Loucy (cell line): ENCODE results near the gene DNM3.
A peak's percentile ranks its signal among the peaks of the same experiment; 100 is the strongest.

Experiments
- H2AFZ ChIP-seq: fragments of 200-600 bp; sonication (generic); 2 replicates; pipeline ENCODE4 v1.6.0; 2016; ENCODE audit warnings: antibody characterized with exemption, mild to moderate bottlenecking, low read length, moderate library complexity
- H3F3A ChIP-seq: fragments of 200-600 bp; 2 replicates; pipeline ENCODE4 v1.6.0; 2016; ENCODE audit warnings: antibody characterized with exemption, low read depth, mild to moderate bottlenecking
- H3K27me3 ChIP-seq: fragments of 200-600 bp; sonication (generic); 2 replicates; pipeline ENCODE4 v1.6.1; 2014; ENCODE audit warnings: low read length, mild to moderate bottlenecking; ENCODE audit not compliant: insufficient read depth, poor library complexity, severe bottlenecking
- H3K36me3 ChIP-seq: fragments of 200-600 bp; sonication (generic); 2 replicates; pipeline ENCODE4 v1.6.1; 2016; ENCODE audit warnings: low read length; ENCODE audit not compliant: insufficient read depth
- H3K4me1 ChIP-seq: fragments of 200-600 bp; sonication (generic); 2 replicates; pipeline ENCODE4 v1.5.1; 2014; ENCODE audit warnings: low read length, mild to moderate bottlenecking; ENCODE audit not compliant: insufficient read depth, poor library complexity, severe bottlenecking
- H3K4me2 ChIP-seq: fragments of 200-600 bp; sonication (generic); 2 replicates; pipeline ENCODE4 v1.6.0; 2014; ENCODE audit warnings: antibody characterized with exemption, low read length, low read depth, mild to moderate bottlenecking; ENCODE audit not compliant: poor library complexity, severe bottlenecking
- H3K4me3 ChIP-seq: fragments of 200-600 bp; sonication (generic); 2 replicates; pipeline ENCODE4 v1.5.1; 2014; ENCODE audit warnings: low read length, mild to moderate bottlenecking, mixed read lengths; ENCODE audit not compliant: poor library complexity, severe bottlenecking
- H3K79me2 ChIP-seq: fragments of 200-600 bp; sonication (generic); 2 replicates; pipeline ENCODE4 v1.6.1; 2014; ENCODE audit warnings: low read length; ENCODE audit not compliant: insufficient read depth
- H3K9ac ChIP-seq: fragments of 200-600 bp; sonication (generic); 2 replicates; pipeline ENCODE4 v1.6.0; 2014; ENCODE audit warnings: mild to moderate bottlenecking, low read depth, low read length, moderate library complexity; ENCODE audit not compliant: poor library complexity, severe bottlenecking
- H3K9me2 ChIP-seq: fragments of 200-600 bp; sonication (generic); replicated peaks from 2 replicates; pipeline ENCODE4 v1.6.1; 2016; ENCODE audit warnings: low read depth, low read length, mixed read lengths
- H3K9me3 ChIP-seq: fragments of 200-600 bp; sonication (generic); 2 replicates; pipeline ENCODE4 v1.6.1; 2014; ENCODE audit warnings: mild to moderate bottlenecking, antibody characterized with exemption, low read length, low read depth; ENCODE audit not compliant: insufficient read depth
- H4K20me1 ChIP-seq: fragments of 200-600 bp; sonication (generic); 2 replicates; pipeline ENCODE4 v1.6.0; 2014; ENCODE audit warnings: antibody characterized with exemption, low read length, mild to moderate bottlenecking; ENCODE audit not compliant: insufficient read depth, poor library complexity, severe bottlenecking
- CTCF ChIP-seq: fragments of 200-600 bp; sonication (generic); conservative IDR thresholded peaks from 2 replicates; pipeline ENCODE4 v1.5.1; 2014; ENCODE audit warnings: mild to moderate bottlenecking, antibody characterized with exemption, low read length
- EZH2phosphoT487 ChIP-seq: fragments of 200-600 bp; IDR thresholded peaks from 2 replicates; pipeline ENCODE4 v1.6.1; 2018; ENCODE audit warnings: antibody characterized with exemption, mild to moderate bottlenecking, moderate library complexity, borderline replicate concordance

The DNM3 gene

DNA sequence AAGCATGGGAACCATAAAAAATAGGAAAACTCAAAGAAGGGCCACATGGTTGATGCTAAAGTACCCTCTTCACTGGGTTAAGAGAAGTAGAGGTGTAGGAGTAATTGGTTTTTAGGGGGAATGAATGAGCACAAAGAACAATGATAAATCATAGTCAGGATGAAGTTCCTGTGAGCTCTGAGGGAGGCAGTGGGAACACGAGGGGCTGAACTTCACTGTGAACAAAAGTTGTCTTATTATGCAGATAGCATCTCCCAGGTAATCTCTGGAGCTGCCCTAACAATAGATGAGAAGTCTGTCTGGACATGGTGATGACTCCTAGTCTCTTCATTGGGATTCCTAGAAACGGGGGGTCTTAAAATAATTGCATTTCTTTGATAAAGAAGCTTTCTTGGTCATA is 127.9 kb downstream of the DNM3 start:
- Histone ChIP-seq H3K4me2 (peak overlapping the region; percentile 2), H3F3A (no peaks in the 10 kb centered on the region), H3K9ac (no peak overlapping the region), H2AFZ (no peak overlapping the region), H3K27me3 (no peaks in the 10 kb centered on the region), H3K4me1 (peaks cover 3% of the 10 kb centered on the region), H3K9me2 (no peaks in the 10 kb centered on the region), H3K36me3 (no peaks in the 10 kb centered on the region), H3K9me3 (no peaks in the 10 kb centered on the region), H3K79me2 (no peaks in the 10 kb centered on the region), H4K20me1 (no peaks in the 10 kb centered on the region), H3K4me3 (no peak overlapping the region)
- TF ChIP-seq EZH2phosphoT487 (no peak), CTCF (no peak)

GRCh38 chr1:171969813-171970212 is 128.5 kb downstream of the DNM3 start:
- Histone ChIP-seq H3K36me3 (no peaks in the 10 kb centered on the region), H3F3A (no peaks in the 10 kb centered on the region), H3K9me2 (no peaks in the 10 kb centered on the region), H3K4me3 (no peak overlapping the region), H3K9me3 (no peaks in the 10 kb centered on the region), H3K79me2 (no peaks in the 10 kb centered on the region), H3K9ac (no peak overlapping the region), H4K20me1 (no peaks in the 10 kb centered on the region), H2AFZ (no peak overlapping the region), H3K27me3 (no peaks in the 10 kb centered on the region), H3K4me1 (peaks cover 3% of the 10 kb centered on the region), H3K4me2 (peak overlapping the region; percentile 2)
- no peak for TF ChIP-seq EZH2phosphoT487
- TF ChIP-seq CTCF = no peak

DNA sequence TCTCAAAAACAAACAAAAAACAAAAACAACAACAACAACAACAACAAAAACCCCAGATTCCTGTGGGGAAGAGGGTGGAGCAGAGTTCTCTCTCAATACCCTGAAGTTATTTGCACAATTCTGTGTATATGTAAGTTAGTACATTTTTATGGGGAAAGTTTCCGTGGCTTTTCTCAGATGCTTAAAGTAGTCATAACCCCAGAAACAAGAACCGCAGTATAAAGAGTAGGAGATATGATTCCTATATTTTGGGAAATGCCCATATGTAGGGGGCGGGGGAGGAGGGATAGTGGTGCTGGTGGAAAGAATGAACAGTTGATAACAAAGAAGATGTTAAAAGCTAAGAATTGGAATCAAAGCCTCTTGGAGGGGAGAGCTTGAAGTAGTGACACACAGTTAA is 131.5 kb downstream of the DNM3 start:
- no peaks in the 10 kb centered on the region for H3K79me2 ChIP-seq
- H4K20me1 ChIP-seq = no peaks in the 10 kb centered on the region
- H3K9me3 ChIP-seq = no peaks in the 10 kb centered on the region; the same call in 1 of the 2 replicates
- H2AFZ ChIP-seq = no peak overlapping the region
- no peak overlapping the region for H3K4me2 ChIP-seq
- no peaks in the 10 kb centered on the region for H3F3A ChIP-seq
- H3K4me1 ChIP-seq = peaks cover under 1% of the 10 kb centered on the region
- H3K4me3 ChIP-seq = no peak overlapping the region
- no peaks in the 10 kb centered on the region for H3K36me3 ChIP-seq
- no peak overlapping the region for H3K9ac ChIP-seq
- no peaks in the 10 kb centered on the region for H3K9me2 ChIP-seq
- H3K27me3 ChIP-seq = no peaks in the 10 kb centered on the region
- TF ChIP-seq CTCF (no peak), EZH2phosphoT487 (no peak)
